Thyroid gland (tissue), 4 donors: Measurements from ENCODE around the gene ZNF548.

Source experiments
- CTCF ChIP-seq, 6 experiments: fragments of 200-600 bp in 3 of 6; fragments of 450-650 bp in 3 of 6; sonication (generic) in 3 of 6; IDR thresholded peaks; one replicate each; pipeline ENCODE4 v1.5.1; 2016 to 2019; ENCODE audit warnings: antibody characterized with exemption in 6 of 6, mild to moderate bottlenecking in 2 of 6, inconsistent platforms in 1 of 6, moderate library complexity in 1 of 6
- POLR2A ChIP-seq, 2 donors: fragments of 450-650 bp; IDR thresholded peaks; one replicate each; pipeline ENCODE4 v1.6.1; 2017; ENCODE audit warnings: antibody characterized with exemption in 2 of 2, mild to moderate bottlenecking in 2 of 2, moderate library complexity in 1 of 2

DNA sequence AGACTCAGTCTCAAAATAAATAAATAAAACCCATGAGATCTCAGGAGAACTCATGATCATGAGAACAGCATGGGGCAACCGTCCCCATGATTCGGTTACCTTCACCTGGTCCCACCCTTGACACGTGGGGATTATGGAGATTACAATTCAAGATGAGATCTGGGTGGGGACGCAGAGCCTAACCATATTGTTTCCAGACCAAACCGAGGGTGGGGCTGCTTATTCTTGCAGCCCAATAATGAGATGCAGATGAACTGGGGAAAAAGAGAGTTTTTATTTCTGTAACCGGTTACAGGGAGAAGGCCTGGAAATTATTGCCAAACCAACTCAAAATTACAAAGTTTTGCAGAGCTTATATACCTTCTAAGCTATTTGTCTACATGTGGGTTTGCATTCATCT, 13.5 kb upstream of the ZNF548 start:
- TF ChIP-seq CTCF (IDR thresholded peaks at IDR 0.05) (no peak), POLR2A (IDR thresholded peaks at IDR 0.05) (no peak)
